Neural progenitor cell (in vitro differentiated cells): Measurements from ENCODE around the gene NFE2L1. TPM values are rescaled to one million over a fixed set of nuclear protein-coding genes. Genes with fewer than 3 reads are reported as not detected.
"Not testable (repeated sequence)": the region's sequence is repeated elsewhere in the genome, so short reads cannot be mapped to it uniquely, and the experiment has no call there.

Experiments
- DNase-seq: peaks from one replicate; pipeline ENCODE4 v3.0.0-alpha.2; 2016; ENCODE audit warnings: low spot score
- H2AFZ ChIP-seq: fragments of 200-600 bp; sonication (generic); replicated peaks from 2 replicates; pipeline ENCODE4 v1.6.1; 2016; ENCODE audit warnings: antibody characterized with exemption
- H3F3A ChIP-seq: fragments of 200-600 bp; sonication (generic); 2 replicates; pipeline ENCODE4 v1.6.1; 2016; ENCODE audit warnings: antibody characterized with exemption, low read depth
- H3K27ac ChIP-seq: fragments of 200-600 bp; sonication (generic); 2 replicates; pipeline ENCODE4 v1.5.1; 2016; ENCODE audit warnings: mild to moderate bottlenecking
- H3K27me3 ChIP-seq: fragments of 200-600 bp; sonication (generic); 2 replicates; pipeline ENCODE4 v1.6.1; 2016; ENCODE audit warnings: mild to moderate bottlenecking, moderate library complexity
- H3K36me3 ChIP-seq: fragments of 200-600 bp; sonication (generic); 2 replicates; pipeline ENCODE4 v1.5.1; 2016
- H3K4me1 ChIP-seq: fragments of 200-600 bp; sonication (generic); 2 replicates; pipeline ENCODE4 v1.6.1; 2016; ENCODE audit warnings: mixed run types
- H3K4me2 ChIP-seq: fragments of 200-600 bp; sonication (generic); 2 replicates; pipeline ENCODE4 v1.6.1; 2016
- H3K4me3 ChIP-seq: fragments of 200-600 bp; sonication (generic); 2 replicates; pipeline ENCODE4 v1.5.1; 2016
- H3K79me2 ChIP-seq: fragments of 200-600 bp; sonication (generic); 2 replicates; pipeline ENCODE4 v1.6.1; 2016; ENCODE audit warnings: low read depth
- H3K9ac ChIP-seq: fragments of 200-600 bp; sonication (generic); 2 replicates; pipeline ENCODE4 v1.6.1; 2016
- H3K9me3 ChIP-seq: fragments of 200-600 bp; sonication (generic); 2 replicates; pipeline ENCODE4 v1.5.1; 2016; ENCODE audit warnings: low read depth
- H4K20me1 ChIP-seq: fragments of 200-600 bp; sonication (generic); 2 replicates; pipeline ENCODE4 v1.6.1; 2016; ENCODE audit warnings: low read depth
- H3K27ac Mint-ChIP-seq: 3 replicates; pipeline ENCODE4 v1.8.0; 2021; ENCODE audit warnings: mixed read lengths
- H3K27me3 Mint-ChIP-seq: 2 replicates; pipeline ENCODE4 v1.8.0; 2022; ENCODE audit warnings: low read depth, mild to moderate bottlenecking, inconsistent platforms, moderate library complexity, mixed read lengths; ENCODE audit not compliant: insufficient read depth
- H3K36me3 Mint-ChIP-seq: 3 replicates; pipeline ENCODE4 v1.8.0; 2021; ENCODE audit warnings: mixed read lengths
- H3K4me1 Mint-ChIP-seq: 3 replicates; pipeline ENCODE4 v1.8.0; 2021; ENCODE audit warnings: mixed read lengths
- H3K4me3 Mint-ChIP-seq: 3 replicates; pipeline ENCODE4 v1.8.0; 2021; ENCODE audit warnings: mild to moderate bottlenecking, moderate library complexity, mixed read lengths
- H3K9me3 Mint-ChIP-seq: 3 replicates; pipeline ENCODE4 v1.8.0; 2020; ENCODE audit warnings: mixed read lengths
- EZH2 ChIP-seq: fragments of 200-600 bp; sonication (generic); IDR thresholded peaks from 2 replicates; pipeline ENCODE4 v1.6.1; 2017; ENCODE audit warnings: antibody characterized with exemption, mild to moderate bottlenecking, moderate library complexity
- EZH2phosphoT487 ChIP-seq: fragments of 200-600 bp; sonication (generic); IDR thresholded peaks from 2 replicates; pipeline ENCODE4 v1.6.1; 2017; ENCODE audit warnings: antibody characterized with exemption
- total RNA-seq: library from RNA; depleted of rRNA; stranded (reverse); fragments of >200 nt; gene quantifications from 2 replicates; pipeline ENCODE4 v1.2.3, GENCODE V29; 2015; ENCODE audit warnings: low replicate concordance
- TF ChIP-seq, protein P1 (sequence below): fragments of 200-600 bp; sonication (generic); IDR thresholded peaks from 2 replicates; pipeline ENCODE4 v1.5.1; 2017; ENCODE audit warnings: antibody characterized with exemption, mild to moderate bottlenecking

NFE2L1 gene
- total RNA-seq, 1 donor from 2014 or later: 104 TPM

- H3K4me1 ChIP-seq: no peaks in the 10 kb centered on the region
- DNase-seq: no peak
- peaks cover 50% of the 10 kb centered on the region for H4K20me1 ChIP-seq
- Mint-ChIP-seq H3K27me3 (no peaks in the 10 kb centered on the region), H3K4me3 (no peak overlapping the region), H3K4me1 (peaks cover 13% of the 10 kb centered on the region), H3K9me3 (no peaks in the 10 kb centered on the region), H3K36me3 (peaks cover 29% of the 10 kb centered on the region), H3K27ac (no peak overlapping the region)
- no peaks in the 10 kb centered on the region for H3K27me3 ChIP-seq
- H3F3A ChIP-seq: peaks cover 71% of the 10 kb centered on the region
- H3K27ac ChIP-seq: no peak overlapping the region
- H3K79me2 ChIP-seq: peaks cover 18% of the 10 kb centered on the region
- H3K4me2 ChIP-seq: no peak overlapping the region
- no peak overlapping the region for H3K9ac ChIP-seq
- TF ChIP-seq EZH2phosphoT487: no peak
- TF ChIP-seq, protein P1, sequence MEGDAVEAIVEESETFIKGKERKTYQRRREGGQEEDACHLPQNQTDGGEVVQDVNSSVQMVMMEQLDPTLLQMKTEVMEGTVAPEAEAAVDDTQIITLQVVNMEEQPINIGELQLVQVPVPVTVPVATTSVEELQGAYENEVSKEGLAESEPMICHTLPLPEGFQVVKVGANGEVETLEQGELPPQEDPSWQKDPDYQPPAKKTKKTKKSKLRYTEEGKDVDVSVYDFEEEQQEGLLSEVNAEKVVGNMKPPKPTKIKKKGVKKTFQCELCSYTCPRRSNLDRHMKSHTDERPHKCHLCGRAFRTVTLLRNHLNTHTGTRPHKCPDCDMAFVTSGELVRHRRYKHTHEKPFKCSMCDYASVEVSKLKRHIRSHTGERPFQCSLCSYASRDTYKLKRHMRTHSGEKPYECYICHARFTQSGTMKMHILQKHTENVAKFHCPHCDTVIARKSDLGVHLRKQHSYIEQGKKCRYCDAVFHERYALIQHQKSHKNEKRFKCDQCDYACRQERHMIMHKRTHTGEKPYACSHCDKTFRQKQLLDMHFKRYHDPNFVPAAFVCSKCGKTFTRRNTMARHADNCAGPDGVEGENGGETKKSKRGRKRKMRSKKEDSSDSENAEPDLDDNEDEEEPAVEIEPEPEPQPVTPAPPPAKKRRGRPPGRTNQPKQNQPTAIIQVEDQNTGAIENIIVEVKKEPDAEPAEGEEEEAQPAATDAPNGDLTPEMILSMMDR: no peak
- peaks cover 3% of the 10 kb centered on the region for H3K36me3 ChIP-seq
- H3K4me3 ChIP-seq: no peak overlapping the region
- H3K9me3 ChIP-seq: no peaks in the 10 kb centered on the region
- no peak overlapping the region for H2AFZ ChIP-seq
Measured at GRCh38 chr17:48070195-48070594, 22.0 kb downstream of the NFE2L1 start.

GRCh38 chr17:48071654-48072053 lies 23.5 kb downstream of the NFE2L1 start:
- no peak overlapping the region for H3K9ac ChIP-seq
- no peaks in the 10 kb centered on the region for H3K27me3 ChIP-seq
- TF ChIP-seq, protein P1: no peak
- TF ChIP-seq EZH2phosphoT487 (no peak), EZH2 (no peak)
- Mint-ChIP-seq H3K27me3 (no peaks in the 10 kb centered on the region), H3K4me3 (no peak overlapping the region), H3K4me1 (peaks cover 5% of the 10 kb centered on the region), H3K27ac (no peak overlapping the region), H3K36me3 (peaks cover 26% of the 10 kb centered on the region), H3K9me3 (no peaks in the 10 kb centered on the region)
- no peak for DNase-seq
- H3K4me2 ChIP-seq: no peak overlapping the region
- no peaks in the 10 kb centered on the region for H3K4me1 ChIP-seq
- peaks cover 80% of the 10 kb centered on the region for H3F3A ChIP-seq
- peaks cover 47% of the 10 kb centered on the region for H4K20me1 ChIP-seq
- peaks cover 11% of the 10 kb centered on the region for H3K36me3 ChIP-seq
- H3K9me3 ChIP-seq: no peaks in the 10 kb centered on the region
- H3K79me2 ChIP-seq: peaks cover 18% of the 10 kb centered on the region
- no peak overlapping the region for H3K27ac ChIP-seq
- H3K4me3 ChIP-seq: no peak overlapping the region
- H2AFZ ChIP-seq: no peak overlapping the region

- DNase-seq, H3K4me3 Mint-ChIP-seq, H3K27ac ChIP-seq, H3K9me3 ChIP-seq, H3K27me3 Mint-ChIP-seq, H3K4me1 ChIP-seq, H3K27me3 ChIP-seq, H3K4me2 ChIP-seq, H3K9ac ChIP-seq, H3K4me1 Mint-ChIP-seq, H2AFZ ChIP-seq, H3K4me3 ChIP-seq, H3K27ac Mint-ChIP-seq, H3K9me3 Mint-ChIP-seq: not testable (repeated sequence)
- Histone ChIP-seq H3F3A (peaks cover 71% of the 10 kb centered on the region), H3K36me3 (peaks cover 11% of the 10 kb centered on the region), H4K20me1 (peaks cover 44% of the 10 kb centered on the region), H3K79me2 (peaks cover 24% of the 10 kb centered on the region)
- peaks cover 25% of the 10 kb centered on the region for H3K36me3 Mint-ChIP-seq
Measured at GRCh38 chr17:48072811-48073210, 24.7 kb downstream of the NFE2L1 start.

DNA sequence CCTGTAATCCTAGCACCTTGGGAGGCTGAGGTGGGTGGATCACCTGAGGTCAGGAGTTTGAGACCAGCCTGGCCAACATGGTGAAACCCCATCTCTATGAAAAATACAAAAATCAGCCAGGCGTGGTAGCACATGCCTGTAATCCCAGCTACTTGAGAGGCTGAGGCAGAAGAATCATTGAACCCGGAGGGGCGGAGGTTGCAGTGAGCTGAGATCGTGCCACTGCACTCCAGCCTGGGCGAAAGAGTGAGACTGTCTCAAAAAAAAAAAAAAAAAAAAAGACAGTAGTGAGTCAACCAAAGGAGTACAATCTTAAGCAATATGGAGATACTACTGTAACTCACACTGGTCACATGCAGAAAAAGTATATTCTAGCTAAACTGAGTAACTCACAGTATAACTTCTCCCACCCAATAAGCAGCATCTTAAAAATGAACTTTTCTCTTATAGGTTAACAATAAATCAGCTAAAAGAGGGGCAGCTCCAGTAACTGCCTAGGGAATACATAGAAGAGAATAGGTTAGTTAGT lies 25.5 kb downstream of the NFE2L1 start:
- not testable (repeated sequence) for H3K9me3 ChIP-seq, H2AFZ ChIP-seq, H3K9ac ChIP-seq, H3K27me3 ChIP-seq, H3K9me3 Mint-ChIP-seq, H3K4me1 Mint-ChIP-seq, H3K27ac Mint-ChIP-seq, H3K4me1 ChIP-seq, H3K27ac ChIP-seq, H3K27me3 Mint-ChIP-seq, DNase-seq, H3K4me2 ChIP-seq, H3K4me3 Mint-ChIP-seq, H3K4me3 ChIP-seq
- Histone ChIP-seq H4K20me1 (peaks cover 41% of the 10 kb centered on the region), H3K36me3 (peaks cover 11% of the 10 kb centered on the region), H3F3A (peaks cover 64% of the 10 kb centered on the region), H3K79me2 (peaks cover 32% of the 10 kb centered on the region)
- H3K36me3 Mint-ChIP-seq: peaks cover 21% of the 10 kb centered on the region
